Neural cell (in vitro differentiated cells): Measurements from ENCODE around the gene CALY.

Experiments
- EP300 ChIP-seq: fragments of 450-650 bp; conservative IDR thresholded peaks from 2 replicates; pipeline ENCODE4 v1.6.1; 2014; ENCODE audit warnings: antibody characterized with exemption, mild to moderate bottlenecking, moderate library complexity; ENCODE audit not compliant: poor library complexity, severe bottlenecking
- EZH2 ChIP-seq: fragments of 200-600, 300-800 bp; shearing (Covaris generic), sonication (generic); IDR thresholded peaks from 2 replicates; pipeline ENCODE4 v1.6.1; 2014; ENCODE audit warnings: antibody characterized with exemption, low read length, borderline replicate concordance, mild to moderate bottlenecking; ENCODE audit not compliant: insufficient read depth, poor library complexity, severe bottlenecking
- MXI1 ChIP-seq: fragments of 450-650 bp; conservative IDR thresholded peaks from 2 replicates; pipeline ENCODE4 v1.6.1; 2014; ENCODE audit warnings: antibody characterized with exemption, mild to moderate bottlenecking; ENCODE audit not compliant: poor library complexity, severe bottlenecking
- POLR2AphosphoS5 ChIP-seq: IDR thresholded peaks from 2 replicates; pipeline ENCODE4 v1.6.1; 2012
- RAD21 ChIP-seq: fragments of 450-650 bp; conservative IDR thresholded peaks from 2 replicates; pipeline ENCODE4 v1.6.1; 2014; ENCODE audit warnings: antibody characterized with exemption, mild to moderate bottlenecking, moderate library complexity
- TAF1 ChIP-seq: IDR thresholded peaks from 2 replicates; pipeline ENCODE4 v1.6.1; 2012; ENCODE audit warnings: low read depth
- TF ChIP-seq, protein P1 (sequence below): fragments of 450-650 bp; IDR thresholded peaks from 2 replicates; pipeline ENCODE4 v1.5.1; 2014; ENCODE audit warnings: antibody characterized with exemption, mild to moderate bottlenecking, moderate library complexity; ENCODE audit not compliant: poor library complexity, severe bottlenecking
- TF ChIP-seq, protein P2 (sequence below): IDR thresholded peaks from 2 replicates; pipeline ENCODE4 v1.6.1; 2012; ENCODE audit warnings: borderline replicate concordance

DNA sequence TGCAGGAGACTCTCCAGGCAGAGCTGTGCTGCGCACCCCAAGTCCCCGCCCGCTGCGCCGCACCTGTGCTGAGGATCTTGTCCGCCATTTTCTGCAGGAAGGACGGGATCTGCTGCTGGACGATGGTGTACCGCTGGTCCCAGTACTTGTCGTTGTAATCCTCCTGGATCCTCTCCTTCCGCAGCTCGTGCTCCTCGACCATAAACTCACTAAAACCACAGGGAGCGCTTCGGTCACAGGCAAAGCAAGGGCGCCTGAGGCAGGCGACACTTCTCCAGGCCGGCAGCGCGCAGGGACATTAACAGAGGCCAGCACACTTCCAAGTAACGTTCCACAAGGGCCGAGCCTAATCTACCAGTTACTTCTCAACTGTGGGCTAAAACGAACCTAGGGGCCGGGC lies 46.9 kb downstream of the CALY start:
- no peak for TF ChIP-seq EZH2
- TF ChIP-seq, protein P1, sequence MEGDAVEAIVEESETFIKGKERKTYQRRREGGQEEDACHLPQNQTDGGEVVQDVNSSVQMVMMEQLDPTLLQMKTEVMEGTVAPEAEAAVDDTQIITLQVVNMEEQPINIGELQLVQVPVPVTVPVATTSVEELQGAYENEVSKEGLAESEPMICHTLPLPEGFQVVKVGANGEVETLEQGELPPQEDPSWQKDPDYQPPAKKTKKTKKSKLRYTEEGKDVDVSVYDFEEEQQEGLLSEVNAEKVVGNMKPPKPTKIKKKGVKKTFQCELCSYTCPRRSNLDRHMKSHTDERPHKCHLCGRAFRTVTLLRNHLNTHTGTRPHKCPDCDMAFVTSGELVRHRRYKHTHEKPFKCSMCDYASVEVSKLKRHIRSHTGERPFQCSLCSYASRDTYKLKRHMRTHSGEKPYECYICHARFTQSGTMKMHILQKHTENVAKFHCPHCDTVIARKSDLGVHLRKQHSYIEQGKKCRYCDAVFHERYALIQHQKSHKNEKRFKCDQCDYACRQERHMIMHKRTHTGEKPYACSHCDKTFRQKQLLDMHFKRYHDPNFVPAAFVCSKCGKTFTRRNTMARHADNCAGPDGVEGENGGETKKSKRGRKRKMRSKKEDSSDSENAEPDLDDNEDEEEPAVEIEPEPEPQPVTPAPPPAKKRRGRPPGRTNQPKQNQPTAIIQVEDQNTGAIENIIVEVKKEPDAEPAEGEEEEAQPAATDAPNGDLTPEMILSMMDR = no peak
- no peak for TF ChIP-seq TAF1
- TF ChIP-seq RAD21 = no peak
- no peak for TF ChIP-seq MXI1
- TF ChIP-seq POLR2AphosphoS5 = no peak
- TF ChIP-seq, protein P2, sequence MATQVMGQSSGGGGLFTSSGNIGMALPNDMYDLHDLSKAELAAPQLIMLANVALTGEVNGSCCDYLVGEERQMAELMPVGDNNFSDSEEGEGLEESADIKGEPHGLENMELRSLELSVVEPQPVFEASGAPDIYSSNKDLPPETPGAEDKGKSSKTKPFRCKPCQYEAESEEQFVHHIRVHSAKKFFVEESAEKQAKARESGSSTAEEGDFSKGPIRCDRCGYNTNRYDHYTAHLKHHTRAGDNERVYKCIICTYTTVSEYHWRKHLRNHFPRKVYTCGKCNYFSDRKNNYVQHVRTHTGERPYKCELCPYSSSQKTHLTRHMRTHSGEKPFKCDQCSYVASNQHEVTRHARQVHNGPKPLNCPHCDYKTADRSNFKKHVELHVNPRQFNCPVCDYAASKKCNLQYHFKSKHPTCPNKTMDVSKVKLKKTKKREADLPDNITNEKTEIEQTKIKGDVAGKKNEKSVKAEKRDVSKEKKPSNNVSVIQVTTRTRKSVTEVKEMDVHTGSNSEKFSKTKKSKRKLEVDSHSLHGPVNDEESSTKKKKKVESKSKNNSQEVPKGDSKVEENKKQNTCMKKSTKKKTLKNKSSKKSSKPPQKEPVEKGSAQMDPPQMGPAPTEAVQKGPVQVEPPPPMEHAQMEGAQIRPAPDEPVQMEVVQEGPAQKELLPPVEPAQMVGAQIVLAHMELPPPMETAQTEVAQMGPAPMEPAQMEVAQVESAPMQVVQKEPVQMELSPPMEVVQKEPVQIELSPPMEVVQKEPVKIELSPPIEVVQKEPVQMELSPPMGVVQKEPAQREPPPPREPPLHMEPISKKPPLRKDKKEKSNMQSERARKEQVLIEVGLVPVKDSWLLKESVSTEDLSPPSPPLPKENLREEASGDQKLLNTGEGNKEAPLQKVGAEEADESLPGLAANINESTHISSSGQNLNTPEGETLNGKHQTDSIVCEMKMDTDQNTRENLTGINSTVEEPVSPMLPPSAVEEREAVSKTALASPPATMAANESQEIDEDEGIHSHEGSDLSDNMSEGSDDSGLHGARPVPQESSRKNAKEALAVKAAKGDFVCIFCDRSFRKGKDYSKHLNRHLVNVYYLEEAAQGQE = no peak
- no peak for TF ChIP-seq EP300
